CD4-positive, alpha-beta T cell treated with Interleukin-21 for 1 hour (primary cell): ENCODE measurements around the gene CENPT.
"Not testable (repeated sequence)": the region's sequence is repeated elsewhere in the genome, so short reads cannot be mapped to it uniquely, and the experiment has no call there.

Experiments used
- DNase-seq: peaks from one replicate; pipeline ENCODE4 v3.0.0-alpha.2; 2020

Gene CENPT

GRCh38 chr16:67874372-67874771, 26.9 kb upstream of the CENPT start:
- no peak for DNase-seq

GRCh38 chr16:67873435-67874370, 26.2 kb upstream of the CENPT start:
- no peak for DNase-seq

GRCh38 chr16:67872631-67873434, 25.3 kb upstream of the CENPT start, which contains the start of gene EDC4:
Gene EDC4 (plus strand): TSS chr16:67873052. CDS start chr16:67873262, 210 bp downstream.
- peak; percentile 92 for DNase-seq

DNA sequence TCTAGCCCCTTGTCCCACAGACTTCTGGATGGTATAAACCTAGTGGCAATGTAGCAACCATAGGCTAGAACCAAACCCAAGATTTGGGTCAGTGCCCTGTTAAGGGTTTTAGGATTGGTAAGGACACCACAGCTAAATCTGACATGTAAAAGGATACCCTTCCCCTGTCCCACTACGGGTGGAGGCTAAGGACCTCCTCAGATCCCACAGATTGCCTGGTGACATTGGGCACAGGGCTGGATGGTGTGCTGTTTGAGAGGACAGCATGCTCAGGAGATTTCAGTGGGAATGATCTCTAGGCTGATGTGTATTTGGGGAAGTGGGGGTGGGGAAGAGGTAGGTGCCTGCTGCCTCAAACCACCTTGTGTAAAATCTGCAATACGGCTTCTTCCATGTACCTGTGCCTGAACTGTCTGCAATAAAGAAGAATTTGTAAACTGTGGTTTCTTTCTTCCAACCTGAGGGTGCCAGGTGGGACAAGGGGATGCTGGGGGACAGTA, 24.7 kb upstream of the CENPT start:
- DNase-seq: no peak

- no peak for DNase-seq
Measured at GRCh38 chr16:67871256-67871655, 23.8 kb upstream of the CENPT start.

DNA sequence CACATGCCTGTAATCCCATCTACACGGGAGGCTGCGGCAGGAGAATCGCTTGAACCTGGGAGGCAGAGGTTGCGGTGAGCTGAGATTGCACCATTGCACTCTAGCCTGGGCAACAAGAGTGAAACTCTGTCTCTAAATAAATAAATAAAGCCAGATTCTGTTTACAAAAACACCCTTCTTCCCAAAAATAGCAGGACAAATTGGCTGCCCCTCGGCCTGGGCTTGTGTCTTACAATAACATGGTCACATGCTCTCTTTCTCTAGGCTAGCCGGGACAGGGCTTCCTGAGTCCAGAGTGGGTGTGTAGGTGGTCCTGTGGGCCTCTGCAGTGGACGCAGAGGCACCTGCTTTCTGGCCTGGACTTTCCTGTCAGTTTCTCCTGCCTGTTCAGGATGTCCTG, 22.2 kb upstream of the CENPT start:
- DNase-seq: no peak

DNA sequence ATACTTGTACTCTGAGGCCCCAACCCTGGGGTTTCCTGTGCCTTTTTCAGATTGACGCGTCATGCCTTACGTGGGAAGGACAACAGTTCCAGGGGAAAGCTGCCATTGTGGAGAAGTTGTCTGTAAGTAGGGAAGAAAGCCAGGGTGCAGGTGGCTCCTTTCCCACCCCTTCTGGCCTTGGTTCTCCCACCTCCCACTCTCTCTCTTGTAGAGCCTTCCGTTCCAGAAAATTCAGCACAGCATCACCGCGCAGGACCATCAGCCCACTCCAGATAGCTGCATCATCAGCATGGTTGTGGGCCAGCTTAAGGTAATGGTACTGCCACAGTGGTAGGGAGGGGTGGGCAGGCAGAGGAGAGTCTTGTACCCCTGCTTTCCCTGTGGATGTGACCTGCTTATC, 20.8 kb upstream of the CENPT start:
- DNase-seq: no peak

- DNase-seq: peak; percentile 35
Measured at GRCh38 chr16:67865318-67865717, 17.8 kb upstream of the CENPT start.

- no peak for DNase-seq
Measured at GRCh38 chr16:67864594-67864993, 17.1 kb upstream of the CENPT start.

DNA sequence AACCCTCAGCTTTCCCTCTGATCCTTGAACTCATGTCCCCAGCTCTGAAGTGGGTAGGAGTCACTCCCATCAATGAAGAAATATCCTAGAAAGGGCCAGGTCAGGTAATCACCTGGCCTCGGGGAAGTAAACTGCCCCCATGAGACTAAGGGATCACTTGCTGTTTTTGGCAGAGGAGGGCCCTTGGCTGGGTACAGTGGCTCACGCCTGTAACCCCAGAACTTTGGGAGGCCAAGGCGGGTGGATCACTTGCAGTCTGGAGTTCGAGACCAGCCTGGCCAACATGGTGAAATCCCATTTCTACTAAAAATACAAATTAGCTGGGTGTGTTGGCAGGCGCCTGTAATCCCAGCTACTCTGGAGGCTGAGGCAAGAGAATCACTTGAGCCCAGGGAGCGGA, 16.6 kb upstream of the CENPT start:
- not testable (repeated sequence) for DNase-seq

GRCh38 chr16:67862623-67863583, 15.4 kb upstream of the CENPT start:
- DNase-seq: no peak

- DNase-seq: no peak
Measured at GRCh38 chr16:67861877-67862276, 14.4 kb upstream of the CENPT start.

DNA sequence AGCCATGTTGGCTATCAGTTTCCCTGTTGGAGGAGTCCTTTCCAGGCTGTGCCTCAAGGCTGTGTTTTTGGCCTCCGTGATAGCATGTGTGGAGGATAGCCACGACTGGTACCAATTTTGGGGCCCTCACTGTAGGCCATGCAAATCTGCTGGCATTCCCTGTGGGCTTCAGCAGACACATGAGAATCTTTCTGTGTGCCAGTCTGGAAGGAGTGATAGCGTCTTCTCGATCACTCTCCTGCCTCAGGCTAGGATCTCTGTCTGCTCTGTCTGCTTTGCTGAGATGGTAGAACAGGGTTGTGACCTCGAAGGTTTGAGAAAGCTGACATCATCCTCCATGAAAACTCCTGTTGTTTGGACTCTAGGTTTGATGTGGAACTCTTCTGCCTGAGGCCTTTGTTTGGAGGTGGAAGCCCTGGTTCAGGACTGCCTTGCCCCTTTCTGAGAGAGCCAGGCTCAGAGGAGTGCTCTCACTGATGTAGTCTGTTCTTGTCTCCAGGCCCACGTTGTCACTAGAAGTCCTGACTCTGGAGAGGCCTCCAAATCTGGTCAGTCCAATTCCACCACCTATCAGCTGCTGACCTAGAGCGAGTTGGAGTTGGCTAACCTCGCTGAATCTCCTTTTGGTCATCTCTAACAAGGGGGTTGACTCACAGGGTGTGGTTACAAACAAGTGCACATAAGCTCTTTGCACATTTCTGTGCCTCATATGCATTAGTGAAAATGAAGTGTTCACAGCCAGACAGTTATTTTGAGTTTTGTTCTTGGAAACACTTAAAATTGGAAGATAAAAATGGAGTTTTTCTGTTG, 13.3 kb upstream of the CENPT start:
- DNase-seq: no peak

DNA sequence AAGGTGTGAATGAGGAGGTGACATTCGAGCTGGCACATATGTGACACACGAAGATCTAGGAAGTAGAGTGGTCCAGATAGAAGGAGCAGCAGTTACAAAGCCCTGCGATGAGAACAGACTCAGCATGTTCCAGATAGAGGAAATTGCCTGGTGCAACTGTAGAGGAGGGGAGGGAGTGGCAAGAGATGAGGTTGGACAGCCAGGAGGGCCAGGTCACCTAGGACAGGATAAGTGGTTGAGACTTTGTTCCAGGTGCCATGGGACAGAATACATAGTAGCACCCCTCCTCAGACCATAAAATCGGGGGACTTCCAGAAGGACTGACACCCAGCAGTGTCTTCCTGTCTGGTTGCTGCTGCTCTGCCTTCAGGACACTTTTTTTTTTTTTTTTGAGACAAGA, 11.0 kb upstream of the CENPT start:
- no peak for DNase-seq

- peak; percentile 37 for DNase-seq
Measured at GRCh38 chr16:67857547-67858233, 10.2 kb upstream of the CENPT start.

- DNase-seq: no peak
Measured at GRCh38 chr16:67856927-67857546, 9.5 kb upstream of the CENPT start.

- DNase-seq: no peak
Measured at GRCh38 chr16:67855789-67856188, 8.3 kb upstream of the CENPT start.

DNA sequence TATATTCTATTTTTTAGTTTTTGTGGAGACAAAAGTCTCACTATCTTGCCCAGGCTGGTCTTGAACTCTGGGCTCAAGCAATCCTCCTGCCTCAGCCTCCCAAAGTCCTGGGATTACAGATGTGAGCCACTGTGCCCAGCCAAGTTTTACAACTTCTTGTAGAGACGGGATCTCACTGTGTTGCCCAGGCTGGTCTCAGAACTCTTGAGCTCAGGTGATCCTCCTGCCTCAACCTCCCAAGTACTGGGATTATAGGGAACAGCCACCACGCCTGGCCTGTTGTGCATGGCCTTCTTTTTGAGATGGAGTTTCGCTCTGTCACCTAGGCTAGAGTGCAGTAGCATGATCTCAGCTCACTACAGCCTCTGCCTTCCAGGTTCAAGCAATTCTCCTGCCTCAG, 6.2 kb upstream of the CENPT start:
- DNase-seq: no peak

- DNase-seq: no peak
Measured at GRCh38 chr16:67848118-67848517, 625 bp upstream of the CENPT start.

- DNase-seq: peak; percentile 96
Measured at GRCh38 chr16:67846320-67847063, 1.0 kb downstream of the CENPT start, which contains the start of gene NUTF2. Gene NUTF2 (plus strand): TSS chr16:67846933. CDS start chr16:67865131, 18,198 bp downstream.
